HG03558 (cell line): ENCODE results near the gene IZUMO4.
A peak's percentile ranks its signal among the peaks of the same experiment; 100 is the strongest.

ENCODE experiments used
- ATAC-seq: cut with Tn5 transposase; IDR thresholded peaks from one replicate; pipeline ENCODE4 v1.9.1; 2021; ENCODE audit warnings: moderate number of reproducible peaks; ENCODE audit not compliant: unreplicated experiment; ENCODE audit errors: extremely low read depth

IZUMO4 gene

GRCh38 chr19:2058570-2059421 is 37.9 kb upstream of the IZUMO4 start:
- no peak for ATAC-seq

GRCh38 chr19:2059422-2060201 is 37.1 kb upstream of the IZUMO4 start:
- ATAC-seq: no peak

GRCh38 chr19:2060884-2061494 is 35.7 kb upstream of the IZUMO4 start:
- ATAC-seq: peak; percentile 8

- peak; percentile 57 for ATAC-seq
Observed at GRCh38 chr19:2061495-2062388, 35.0 kb upstream of the IZUMO4 start.

GRCh38 chr19:2062389-2062729 is 34.4 kb upstream of the IZUMO4 start:
- ATAC-seq: no peak

- ATAC-seq: no peak
Observed at GRCh38 chr19:2062770-2063169, 33.9 kb upstream of the IZUMO4 start.

GRCh38 chr19:2063824-2064223 is 32.9 kb upstream of the IZUMO4 start:
- no peak for ATAC-seq

- ATAC-seq: no peak
Observed at GRCh38 chr19:2064395-2064787, 32.3 kb upstream of the IZUMO4 start.

- ATAC-seq: no peak
Observed at GRCh38 chr19:2064788-2065524, 31.8 kb upstream of the IZUMO4 start.

GRCh38 chr19:2070436-2070827 is 26.3 kb upstream of the IZUMO4 start:
- ATAC-seq: no peak

GRCh38 chr19:2070986-2071673 is 25.6 kb upstream of the IZUMO4 start:
- no peak for ATAC-seq

- ATAC-seq: no peak
Observed at GRCh38 chr19:2072757-2073551, 23.8 kb upstream of the IZUMO4 start.

- no peak for ATAC-seq
Observed at GRCh38 chr19:2076526-2076944, 20.2 kb upstream of the IZUMO4 start.

- ATAC-seq: no peak
Observed at GRCh38 chr19:2077398-2077797, 19.3 kb upstream of the IZUMO4 start.

GRCh38 chr19:2077833-2078619 is 18.7 kb upstream of the IZUMO4 start:
- no peak for ATAC-seq

- no peak for ATAC-seq
Observed at GRCh38 chr19:2079076-2079864, 17.4 kb upstream of the IZUMO4 start.

GRCh38 chr19:2079865-2080301 is 16.8 kb upstream of the IZUMO4 start:
- no peak for ATAC-seq
